ENCODE measurements around the gene SFTA2. TPM values are rescaled to one million over a fixed set of nuclear protein-coding genes. Genes with fewer than 3 reads are reported as not detected.
A peak's percentile ranks its signal among the peaks of the same experiment; 100 is the strongest.
"Not testable (repeated sequence)": the region's sequence is repeated elsewhere in the genome, so short reads cannot be mapped to it uniquely, and the experiment has no call there.

SFTA2 gene
- total and polyA plus RNA-seq, 2 of the 8 experiments (the other 6 are each of a cell fraction or from before 2014, with no cell fraction given): not detected

DNA sequence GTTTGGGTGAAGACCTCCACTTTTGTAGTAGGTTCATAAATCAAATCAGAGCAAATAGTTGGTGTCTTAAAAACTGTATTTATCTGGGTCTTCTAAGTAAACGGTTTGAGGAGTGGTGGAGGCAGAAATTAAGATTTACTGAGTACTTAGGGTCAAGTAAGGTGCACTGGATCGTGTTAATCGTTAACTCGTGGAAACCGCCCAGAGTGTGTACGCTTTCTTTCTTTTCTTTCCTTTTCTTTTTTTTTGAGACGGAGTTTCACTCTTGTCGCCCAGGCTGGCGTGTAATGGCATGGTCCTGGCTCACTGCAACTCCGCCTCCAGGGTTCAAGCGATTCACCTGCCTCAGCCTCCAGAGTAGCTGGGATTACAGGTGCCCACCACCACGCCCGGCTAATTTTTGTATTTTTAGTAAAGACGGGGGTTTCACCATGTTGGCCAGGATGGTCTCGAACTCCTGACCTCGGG, 24.6 kb downstream of the SFTA2 start:
- H3K27ac ChIP-seq (ENCODE audit: low read depth, low read length); DNase-seq (ENCODE audit: low read depth in 1 of 2, low spot score in 2 of 2); H2AK5ac ChIP-seq (ENCODE audit: low read depth, low read length); H3K36me3 ChIP-seq (ENCODE audit: control insufficient read depth in 2 of 4, insufficient read depth in 4 of 4, low read length in 3 of 4); H4K20me1 ChIP-seq (replicated peaks in 1 of 2; ENCODE audit: control insufficient read depth in 1 of 2, insufficient read depth in 2 of 2, low read length in 2 of 2); H3K23ac ChIP-seq (ENCODE audit: insufficient read length); H2AFZ ChIP-seq (ENCODE audit: low read length); FAIRE-seq; H3K4me1 ChIP-seq (replicated peaks in 1 of 4; ENCODE audit: control insufficient read depth in 3 of 4, insufficient read depth in 4 of 4, low read length in 3 of 4); H2BK20ac ChIP-seq (ENCODE audit: low read length); H4K91ac ChIP-seq (replicated peaks; ENCODE audit: insufficient read length, low read length); H3K9me3 ChIP-seq (ENCODE audit: insufficient read depth in 2 of 2, low read depth in 1 of 2, low read length in 1 of 2); H3K79me1 ChIP-seq (ENCODE audit: low read depth, low read length); H2BK5ac ChIP-seq (ENCODE audit: low read depth, low read length); H3K9ac ChIP-seq (replicated peaks in 1 of 4; ENCODE audit: extremely low read depth in 1 of 4, low read depth in 3 of 4, low read length in 3 of 4); H3K14ac ChIP-seq (ENCODE audit: insufficient read length); H3K18ac ChIP-seq (ENCODE audit: extremely low read depth, low read length); H2BK120ac ChIP-seq (replicated peaks; ENCODE audit: low read depth, low read length); H2BK12ac ChIP-seq (ENCODE audit: low read depth, low read length); H3K56ac ChIP-seq (replicated peaks; ENCODE audit: insufficient read length, low read depth, low read length); H4K8ac ChIP-seq (ENCODE audit: extremely low read depth, insufficient read depth, low read length); H3K23me2 ChIP-seq (ENCODE audit: low read depth, low read length); H3K27me3 ChIP-seq (replicated peaks in 1 of 4; ENCODE audit: control insufficient read depth in 3 of 4, extremely low read depth in 1 of 4, insufficient read depth in 3 of 4, low read length in 3 of 4); H3K4ac ChIP-seq (replicated peaks; ENCODE audit: insufficient read length, low read depth, low read length); H2BK15ac ChIP-seq (ENCODE audit: low read length): not testable (repeated sequence)
- Histone ChIP-seq H3K79me2 (ENCODE audit: control insufficient read depth in 1 of 2, insufficient read depth in 2 of 2, low read length in 2 of 2) (peaks cover 0 to 13% of the 10 kb centered on the region in 2 experiments; a peak in 2 of 4 replicates), H3K4me2 (ENCODE audit: insufficient read depth in 1 of 2, low read depth in 2 of 2, low read length in 2 of 2) (peak overlapping the region; percentile 66 to 97), H3K4me3 (ENCODE audit: extremely low read depth in 1 of 4, insufficient read depth in 2 of 4, low read depth in 3 of 4, low read length in 4 of 4) (peak overlapping the region; percentile 83 to 98 (median 98)), H4K5ac (ENCODE audit: insufficient read length, low read depth, low read length) (peak overlapping the region; percentile 25)
- CTCF ChIA-PET (ENCODE audit: partially characterized antibody): interaction anchor here (1.0 to 9.6 kb wide), 7 partner anchors 9 to 163 kb away, joined by 3 to 98 read pairs (median 5); no protein-coding TSS in a partner anchor
- WGBS, 2 experiments (ENCODE audit: extremely low coverage in 1 of 2, insufficient coverage in 1 of 2, insufficient read length in 1 of 2, insufficient replicate concordance in 2 of 2, low coverage in 1 of 2, low lambda C conversion rate in 2 of 2, missing lambda C conversion rate in 1 of 2): 73% methylated on average over 15 of the region's 16 CpGs; no CpG with 5 or more reads in 1 of the 2 experiments
- POLR2A ChIA-PET (ENCODE audit: partially characterized antibody): interaction anchor here (0.8 to 3.1 kb wide), 17 partner anchors 11 to 262 kb away, joined by 3 to 9 read pairs (median 4); partner anchors contain the start of gene DDR1
